Measurements from ENCODE around the gene ZNF519.

Gene ZNF519

DNA sequence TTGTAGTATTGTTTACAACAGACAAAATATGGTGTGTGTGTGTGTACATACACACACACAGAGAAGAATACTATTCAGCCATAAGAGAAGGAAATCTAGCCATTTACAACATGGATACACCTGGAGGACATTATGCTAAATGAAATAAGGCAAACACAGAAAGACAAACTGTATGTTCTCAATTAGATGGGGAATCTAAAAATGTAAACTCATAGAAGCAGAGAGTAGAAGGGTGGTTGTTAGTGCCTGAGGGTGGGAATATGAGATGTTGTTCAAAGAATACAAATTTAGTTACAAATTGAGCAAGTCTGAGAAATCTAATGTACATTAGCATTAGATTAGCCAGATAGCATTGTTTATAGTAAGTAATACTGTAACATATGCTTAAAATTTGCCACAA lies 11.3 kb downstream of the ZNF519 start:
- no peak for TF ChIP-seq EZH2 (optimal IDR thresholded peaks at IDR 0.05; ENCODE audit: low read depth, low read length)
- no peak for TF ChIP-seq EZH2phosphoT487 (IDR thresholded peaks at IDR 0.05; ENCODE audit: low read length)
- TF ChIP-seq, protein P1, sequence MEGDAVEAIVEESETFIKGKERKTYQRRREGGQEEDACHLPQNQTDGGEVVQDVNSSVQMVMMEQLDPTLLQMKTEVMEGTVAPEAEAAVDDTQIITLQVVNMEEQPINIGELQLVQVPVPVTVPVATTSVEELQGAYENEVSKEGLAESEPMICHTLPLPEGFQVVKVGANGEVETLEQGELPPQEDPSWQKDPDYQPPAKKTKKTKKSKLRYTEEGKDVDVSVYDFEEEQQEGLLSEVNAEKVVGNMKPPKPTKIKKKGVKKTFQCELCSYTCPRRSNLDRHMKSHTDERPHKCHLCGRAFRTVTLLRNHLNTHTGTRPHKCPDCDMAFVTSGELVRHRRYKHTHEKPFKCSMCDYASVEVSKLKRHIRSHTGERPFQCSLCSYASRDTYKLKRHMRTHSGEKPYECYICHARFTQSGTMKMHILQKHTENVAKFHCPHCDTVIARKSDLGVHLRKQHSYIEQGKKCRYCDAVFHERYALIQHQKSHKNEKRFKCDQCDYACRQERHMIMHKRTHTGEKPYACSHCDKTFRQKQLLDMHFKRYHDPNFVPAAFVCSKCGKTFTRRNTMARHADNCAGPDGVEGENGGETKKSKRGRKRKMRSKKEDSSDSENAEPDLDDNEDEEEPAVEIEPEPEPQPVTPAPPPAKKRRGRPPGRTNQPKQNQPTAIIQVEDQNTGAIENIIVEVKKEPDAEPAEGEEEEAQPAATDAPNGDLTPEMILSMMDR (IDR thresholded peaks at IDR 0.05; ENCODE audit: low read length) = no peak
- no peak overlapping the region for H2AFZ ChIP-seq (ENCODE audit: low read length)
- no peaks in the 10 kb centered on the region for H3K36me3 ChIP-seq (replicated peaks; ENCODE audit: insufficient read depth, low read length)
- H3K9me2 ChIP-seq (replicated peaks; ENCODE audit: insufficient read depth, low read length) = no peaks in the 10 kb centered on the region
- H3K9ac ChIP-seq (ENCODE audit: low read length) = no peak overlapping the region
- no peaks in the 10 kb centered on the region for H4K20me1 ChIP-seq (ENCODE audit: insufficient read depth, low read length)
- no peak overlapping the region for H3K4me2 ChIP-seq (ENCODE audit: low read depth, low read length)
- H3K9me3 ChIP-seq (replicated peaks; ENCODE audit: insufficient read depth, low read length) = 0 out of 2 replicates have a peak, but pooled peaks cover 3% of the 10 kb centered on the region
- no peaks in the 10 kb centered on the region for H3K4me1 ChIP-seq (ENCODE audit: low read length)
- no peak for DNase-seq
- peaks cover 8% of the 10 kb centered on the region; the same call in 1 of the 2 replicates for H3K79me2 ChIP-seq (ENCODE audit: low read length)
- no peaks in the 10 kb centered on the region for H3K27me3 ChIP-seq (replicated peaks; ENCODE audit: insufficient read depth, low read length)
- no peak overlapping the region for H3K27ac ChIP-seq (ENCODE audit: low read length)
- no peak overlapping the region for H3K4me3 ChIP-seq (ENCODE audit: low read length)
- H3F3A ChIP-seq (ENCODE audit: insufficient read depth, low read length) = no peaks in the 10 kb centered on the region

DNA sequence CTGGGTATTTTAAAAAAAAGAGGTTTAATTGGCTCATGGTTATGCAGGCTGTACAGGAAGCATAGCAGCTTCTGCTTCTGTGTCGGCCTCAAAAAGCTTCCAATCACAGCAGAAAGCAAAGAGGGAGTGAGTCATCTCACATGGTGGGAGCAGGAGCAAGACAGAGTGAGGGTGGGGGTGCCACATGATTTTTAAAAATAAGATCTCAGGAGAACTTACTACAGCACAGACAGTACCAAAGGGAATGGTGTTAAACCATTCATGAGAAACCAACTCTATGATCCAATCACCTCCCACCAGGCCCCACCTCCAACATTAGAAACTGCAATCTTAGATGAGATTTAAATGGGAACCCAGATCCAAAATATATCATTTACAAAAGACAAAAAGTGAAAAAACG lies 14.6 kb downstream of the ZNF519 start:
- no peak overlapping the region for H3K4me2 ChIP-seq (ENCODE audit: low read depth, low read length)
- TF ChIP-seq EZH2 (optimal IDR thresholded peaks at IDR 0.05; ENCODE audit: low read depth, low read length) (no peak), EZH2phosphoT487 (IDR thresholded peaks at IDR 0.05; ENCODE audit: low read length) (no peak)
- TF ChIP-seq, protein P1 (IDR thresholded peaks at IDR 0.05; ENCODE audit: low read length) = no peak
- no peaks in the 10 kb centered on the region for H3K36me3 ChIP-seq (replicated peaks; ENCODE audit: insufficient read depth, low read length)
- H3K79me2 ChIP-seq (ENCODE audit: low read length) = peaks cover 8% of the 10 kb centered on the region; the same call in 1 of the 2 replicates
- no peaks in the 10 kb centered on the region for H3K9me2 ChIP-seq (replicated peaks; ENCODE audit: insufficient read depth, low read length)
- H2AFZ ChIP-seq (ENCODE audit: low read length) = no peak overlapping the region
- 0 out of 2 replicates have a peak, but pooled peaks cover 3% of the 10 kb centered on the region for H3K9me3 ChIP-seq (replicated peaks; ENCODE audit: insufficient read depth, low read length)
- no peaks in the 10 kb centered on the region for H3K27me3 ChIP-seq (replicated peaks; ENCODE audit: insufficient read depth, low read length)
- no peaks in the 10 kb centered on the region for H3F3A ChIP-seq (ENCODE audit: insufficient read depth, low read length)
- no peak overlapping the region for H3K9ac ChIP-seq (ENCODE audit: low read length)
- no peak overlapping the region for H3K4me3 ChIP-seq (ENCODE audit: low read length)
- H3K27ac ChIP-seq (ENCODE audit: low read length) = no peak overlapping the region
- no peaks in the 10 kb centered on the region for H4K20me1 ChIP-seq (ENCODE audit: insufficient read depth, low read length)
- no peaks in the 10 kb centered on the region for H3K4me1 ChIP-seq (ENCODE audit: low read length)
- DNase-seq = no peak

DNA sequence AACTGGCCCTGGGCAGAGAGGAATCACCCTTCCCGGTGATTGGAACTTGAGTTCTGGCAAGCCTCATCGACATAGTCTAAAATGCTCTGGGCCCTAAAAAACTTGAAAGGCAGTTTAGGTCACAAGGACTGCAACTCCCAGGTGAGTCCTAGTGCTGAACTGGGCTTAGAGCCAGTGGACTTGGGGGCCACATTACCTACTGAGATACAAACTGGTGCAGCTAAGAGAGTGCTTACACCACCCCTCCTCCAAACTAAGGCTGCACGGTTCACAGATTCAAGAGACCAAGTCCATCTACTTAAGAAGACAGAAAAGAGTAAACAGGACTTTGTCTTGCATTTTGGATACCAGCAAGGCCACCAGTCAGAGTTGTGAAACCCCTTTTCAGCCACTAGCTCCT lies 25.3 kb downstream of the ZNF519 start:
- Histone ChIP-seq H3K4me1 (ENCODE audit: low read length) (no peaks in the 10 kb centered on the region), H3K9me3 (replicated peaks; ENCODE audit: insufficient read depth, low read length) (no peaks in the 10 kb centered on the region), H3K36me3 (replicated peaks; ENCODE audit: insufficient read depth, low read length) (no peaks in the 10 kb centered on the region), H3F3A (ENCODE audit: insufficient read depth, low read length) (no peaks in the 10 kb centered on the region), H3K4me3 (ENCODE audit: low read length) (no peak overlapping the region), H3K9ac (ENCODE audit: low read length) (no peak overlapping the region), H3K4me2 (ENCODE audit: low read depth, low read length) (no peak overlapping the region), H4K20me1 (ENCODE audit: insufficient read depth, low read length) (no peaks in the 10 kb centered on the region), H3K9me2 (replicated peaks; ENCODE audit: insufficient read depth, low read length) (no peaks in the 10 kb centered on the region), H2AFZ (ENCODE audit: low read length) (no peak overlapping the region), H3K27me3 (replicated peaks; ENCODE audit: insufficient read depth, low read length) (no peaks in the 10 kb centered on the region), H3K27ac (ENCODE audit: low read length) (no peak overlapping the region), H3K79me2 (ENCODE audit: low read length) (peaks cover 3% of the 10 kb centered on the region; the same call in 1 of the 2 replicates)
- TF ChIP-seq EZH2 (optimal IDR thresholded peaks at IDR 0.05; ENCODE audit: low read depth, low read length) (no peak), EZH2phosphoT487 (IDR thresholded peaks at IDR 0.05; ENCODE audit: low read length) (no peak)
- TF ChIP-seq, protein P1 (IDR thresholded peaks at IDR 0.05; ENCODE audit: low read length) = no peak
- DNase-seq = no peak
